Measurements from ENCODE around the gene ACP7. TPM values are rescaled to one million over a fixed set of nuclear protein-coding genes. Genes with fewer than 3 reads are reported as not detected.

ACP7 gene
- total and polyA plus RNA-seq, 2 of the 4 experiments (the other 2 are of a cell fraction): not detected

DNA sequence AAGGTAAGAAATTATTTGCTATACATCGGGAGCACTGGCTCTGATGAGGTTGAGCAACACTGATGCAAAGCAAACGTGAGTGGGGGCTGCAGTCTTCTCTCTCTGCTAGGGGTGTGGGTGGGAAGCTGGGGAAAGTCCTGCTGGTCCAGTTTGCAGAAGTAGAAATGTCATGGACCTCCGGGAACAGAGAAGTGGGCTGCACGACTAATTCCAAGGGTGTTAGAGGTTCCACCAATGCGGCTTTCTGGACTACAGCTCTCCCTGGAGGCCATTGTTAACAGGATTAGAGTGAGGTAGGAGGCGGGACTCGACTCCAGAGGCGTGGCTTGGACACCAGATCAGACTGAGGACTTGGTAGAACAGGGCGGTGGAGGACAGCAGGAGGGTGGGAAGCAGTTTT, 46.1 kb upstream of the ACP7 start:
- Histone ChIP-seq H4K91ac (ENCODE audit: insufficient read depth, low read depth, low read length) (no peak overlapping the region), H3K4me1 (ENCODE audit: control insufficient read depth, insufficient read depth, low read length) (no peaks in the 10 kb centered on the region), H3K79me1 (ENCODE audit: low read depth in 1 of 2, low read length in 2 of 2) (no peaks in the 10 kb centered on the region), H2BK5ac (ENCODE audit: low read depth, low read length, poor library complexity, severe bottlenecking) (no peak overlapping the region), H2AK9ac (replicated peaks; ENCODE audit: low read depth, low read length, poor library complexity) (no peak overlapping the region), H3K9me3 (ENCODE audit: control insufficient read depth, insufficient read depth, low read length) (no peaks in the 10 kb centered on the region), H2AK5ac (ENCODE audit: low read depth, low read length) (no peak overlapping the region), H3K27ac (ENCODE audit: insufficient read depth, low read length) (no peak overlapping the region), H3K27me3 (ENCODE audit: control insufficient read depth, insufficient read depth, low read length) (peaks cover 12% of the 10 kb centered on the region), H3K56ac (ENCODE audit: extremely low read depth, insufficient read depth, low read length) (no peak overlapping the region), H3K9me1 (ENCODE audit: insufficient read depth, low read length) (no peaks in the 10 kb centered on the region), H3K4me3 (ENCODE audit: insufficient read depth, low read depth, low read length) (no peak overlapping the region), H3K18ac (ENCODE audit: low read depth, low read length) (no peak overlapping the region), H3K4ac (ENCODE audit: low read depth, low read length) (no peak overlapping the region), H2BK120ac (ENCODE audit: low read depth, low read length) (no peak overlapping the region), H3K4me2 (ENCODE audit: low read depth, low read length) (no peak overlapping the region), H4K5ac (ENCODE audit: low read depth, low read length) (no peak overlapping the region), H2AFZ (replicated peaks; ENCODE audit: low read length, poor library complexity) (peak overlapping the region; percentile 14), H3K14ac (replicated peaks; ENCODE audit: low read depth, low read length) (no peak overlapping the region), H3K36me3 (ENCODE audit: control insufficient read depth, insufficient read depth, low read length) (no peaks in the 10 kb centered on the region), H2BK20ac (ENCODE audit: low read depth, low read length) (no peak overlapping the region), H2BK15ac (ENCODE audit: low read depth, low read length) (no peak overlapping the region), H3K9ac (ENCODE audit: low read depth, low read length) (no peak overlapping the region), H4K8ac (ENCODE audit: low read depth in 2 of 2, low read length in 2 of 2) (no peak overlapping the region), H3K23ac (ENCODE audit: low read depth, low read length) (no peak overlapping the region), H4K20me1 (ENCODE audit: insufficient read depth, low read length) (no peaks in the 10 kb centered on the region)
- ChIA-PET CTCF (no interaction called here), POLR2A (ENCODE audit: unreplicated experiment) (no interaction called here)
- ATAC-seq (ENCODE audit: low read depth): peak; percentile 63
- dilution Hi-C loops (cut with HindIII; ENCODE audit: low sequenced_read_pairs, unreplicated experiment) (no loop called here), intact Hi-C loops (cut with micrococcal nuclease) (no loop called here), in situ Hi-C loops (cut with MboI; ENCODE audit: low sequenced_read_pairs) (no loop called here)
- peak; percentile 25 for DNase-seq
- no TSS peak for BruUV-seq (replicated peaks)
- 17% methylated on average over 2 of the region's 9 CpGs; no CpG with 5 or more reads in 1 of the 2 experiments for WGBS, 2 experiments (ENCODE audit: extremely low coverage in 2 of 2, insufficient read length in 1 of 2)
- TF ChIP-seq RCOR1 (IDR thresholded peaks at IDR 0.05; ENCODE audit: insufficient replicate concordance, low read length): no peak
- TF ChIP-seq RAD21 (IDR thresholded peaks at IDR 0.05; ENCODE audit: low read length): peak; percentile 21; the same call in 1 of the 2 replicates
- TF ChIP-seq, protein P1, sequence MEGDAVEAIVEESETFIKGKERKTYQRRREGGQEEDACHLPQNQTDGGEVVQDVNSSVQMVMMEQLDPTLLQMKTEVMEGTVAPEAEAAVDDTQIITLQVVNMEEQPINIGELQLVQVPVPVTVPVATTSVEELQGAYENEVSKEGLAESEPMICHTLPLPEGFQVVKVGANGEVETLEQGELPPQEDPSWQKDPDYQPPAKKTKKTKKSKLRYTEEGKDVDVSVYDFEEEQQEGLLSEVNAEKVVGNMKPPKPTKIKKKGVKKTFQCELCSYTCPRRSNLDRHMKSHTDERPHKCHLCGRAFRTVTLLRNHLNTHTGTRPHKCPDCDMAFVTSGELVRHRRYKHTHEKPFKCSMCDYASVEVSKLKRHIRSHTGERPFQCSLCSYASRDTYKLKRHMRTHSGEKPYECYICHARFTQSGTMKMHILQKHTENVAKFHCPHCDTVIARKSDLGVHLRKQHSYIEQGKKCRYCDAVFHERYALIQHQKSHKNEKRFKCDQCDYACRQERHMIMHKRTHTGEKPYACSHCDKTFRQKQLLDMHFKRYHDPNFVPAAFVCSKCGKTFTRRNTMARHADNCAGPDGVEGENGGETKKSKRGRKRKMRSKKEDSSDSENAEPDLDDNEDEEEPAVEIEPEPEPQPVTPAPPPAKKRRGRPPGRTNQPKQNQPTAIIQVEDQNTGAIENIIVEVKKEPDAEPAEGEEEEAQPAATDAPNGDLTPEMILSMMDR (conservative IDR thresholded peaks at IDR 0.05; ENCODE audit: low read depth, low read length): peak; percentile 18; the same call in 1 of the 2 replicates
